Cortex of kidney (tissue), 1 donor: ENCODE results near the gene GALNT17.

Experiments
- DNase-seq: peaks from one replicate; lab custom pipeline; 2025; lab: John Stamatoyannopoulos, UW

Gene GALNT17

DNA sequence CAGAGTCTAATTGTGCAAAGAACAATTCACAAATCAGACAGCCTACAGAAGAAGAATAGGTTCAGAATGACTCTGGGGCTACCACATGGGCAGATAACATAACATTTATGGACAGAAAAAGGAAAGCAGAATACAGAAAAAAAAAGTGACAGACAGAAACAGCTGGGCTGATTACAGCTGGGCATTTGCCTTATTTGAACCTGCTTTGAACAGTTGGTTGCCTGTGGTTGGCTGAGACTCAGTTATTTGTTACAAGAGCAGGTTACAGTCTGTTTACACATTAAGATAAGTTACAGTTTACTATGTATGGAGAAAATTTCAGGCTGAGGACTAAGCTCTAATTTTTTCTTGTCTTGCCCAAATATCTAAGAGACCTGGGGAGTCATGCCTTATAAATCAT, 327.2 kb downstream of the GALNT17 start:
- no peak for DNase-seq

GRCh38 chr7:71461572-71461971, 329.6 kb downstream of the GALNT17 start:
- DNase-seq, result no peak

DNA sequence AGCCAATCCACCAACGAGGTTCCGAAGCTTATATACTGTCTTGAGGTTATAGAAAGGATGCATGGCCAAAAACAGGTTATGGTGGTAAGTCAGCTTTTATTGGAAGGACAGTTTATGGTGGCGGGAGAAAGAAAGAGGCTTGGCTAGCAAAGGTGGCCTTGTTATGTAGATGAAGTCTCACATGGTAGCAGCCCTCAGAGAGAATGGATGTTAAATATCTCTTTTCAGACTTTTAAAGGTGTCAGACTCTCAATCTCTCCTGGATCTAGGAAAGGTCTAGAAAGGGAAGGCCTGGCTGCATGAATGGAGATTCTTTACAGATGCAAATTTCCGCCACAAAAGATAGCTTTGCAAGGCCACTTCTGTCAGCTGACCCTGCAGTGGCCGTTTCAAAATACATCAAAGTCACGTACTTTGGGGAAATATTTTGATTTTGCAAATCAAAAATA, 333.8 kb downstream of the GALNT17 start:
- DNase-seq, result no peak

- DNase-seq, result no peak
Measured at GRCh38 chr7:71466448-71467145, 334.7 kb downstream of the GALNT17 start.

DNA sequence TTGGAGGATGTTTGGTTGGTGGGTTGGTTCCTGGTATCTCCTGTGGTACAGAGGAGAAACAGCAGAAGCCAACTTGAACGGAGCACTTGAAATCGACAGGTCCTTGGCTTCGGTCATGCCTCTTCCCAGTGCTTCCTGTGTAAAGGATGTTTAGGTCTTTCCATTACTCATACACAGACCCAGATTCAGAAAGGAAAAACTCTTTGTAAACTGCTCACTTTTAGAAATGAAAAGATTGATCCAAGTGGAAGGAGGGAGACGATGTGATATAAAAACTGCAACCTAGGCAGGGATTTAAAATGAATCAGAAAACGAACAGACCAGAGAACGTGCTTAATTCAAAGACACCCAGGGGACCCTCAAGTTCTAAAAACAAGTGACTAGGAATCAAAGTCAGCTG, 338.4 kb downstream of the GALNT17 start:
- no peak for DNase-seq

DNA sequence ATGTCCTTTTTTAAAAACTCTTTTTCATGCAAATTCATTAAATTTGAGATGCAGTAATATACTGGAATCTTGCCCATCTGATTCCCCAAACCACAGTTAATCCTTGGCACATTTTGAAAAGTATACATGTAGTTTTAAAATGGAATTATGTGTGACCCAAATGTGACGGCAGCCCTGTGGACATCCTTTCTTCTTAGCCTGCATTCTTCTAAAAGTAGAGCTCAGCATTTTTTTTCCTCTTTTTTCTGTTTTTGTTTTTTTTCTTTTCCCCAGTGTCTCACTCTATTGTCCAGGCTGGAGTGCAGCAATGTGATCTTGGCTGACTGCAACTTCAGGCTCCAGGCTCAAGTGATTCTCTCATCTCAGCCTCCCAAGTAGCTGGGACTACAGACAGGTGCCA, 338.9 kb downstream of the GALNT17 start:
- no peak for DNase-seq

DNA sequence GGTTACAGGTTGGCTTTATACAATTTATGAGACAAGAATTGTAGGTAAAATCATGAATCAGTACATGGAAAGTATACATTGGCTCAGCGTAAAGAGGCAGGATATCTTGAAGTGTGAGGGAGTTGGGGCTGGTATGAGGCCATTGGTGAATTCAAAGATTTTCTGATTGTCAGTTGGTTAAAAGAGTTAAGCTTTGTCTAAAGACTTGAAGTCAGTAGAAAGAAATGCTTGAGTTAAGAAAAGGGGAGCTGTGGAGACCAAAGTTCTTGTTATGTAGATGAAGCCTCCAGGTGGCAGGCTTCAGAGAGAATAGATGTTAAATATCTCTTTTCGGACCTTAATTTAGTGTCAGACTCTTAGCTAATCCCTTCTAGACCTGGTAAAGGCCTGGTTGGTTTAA, 341.0 kb downstream of the GALNT17 start:
- no peak for DNase-seq

GRCh38 chr7:71473366-71473967, 341.5 kb downstream of the GALNT17 start:
- no peak for DNase-seq

- no peak for DNase-seq
Measured at GRCh38 chr7:71477441-71477840, 345.5 kb downstream of the GALNT17 start.

DNA sequence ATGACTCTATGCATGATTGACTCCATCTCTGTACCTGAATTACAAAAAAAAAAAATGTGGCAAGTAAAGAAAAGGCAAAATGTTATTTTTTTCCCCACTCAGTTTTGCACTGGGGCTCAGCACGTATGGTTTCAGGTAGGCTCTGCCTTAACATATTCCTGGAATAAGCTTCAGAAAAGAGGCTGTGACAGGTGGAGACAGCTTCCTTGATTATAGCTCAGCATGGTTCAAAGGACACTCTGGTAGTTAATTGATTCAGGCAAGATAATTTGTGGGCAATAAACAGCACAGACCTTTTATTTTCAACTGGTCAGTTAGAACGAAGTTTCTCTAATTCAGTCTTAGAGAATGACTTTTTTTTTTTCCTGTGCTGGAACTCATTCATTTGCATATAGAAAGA, 347.3 kb downstream of the GALNT17 start:
- no peak for DNase-seq

- no peak for DNase-seq
Measured at GRCh38 chr7:71480791-71481190, 348.8 kb downstream of the GALNT17 start.

GRCh38 chr7:71482284-71482683, 350.3 kb downstream of the GALNT17 start:
- no peak for DNase-seq

DNA sequence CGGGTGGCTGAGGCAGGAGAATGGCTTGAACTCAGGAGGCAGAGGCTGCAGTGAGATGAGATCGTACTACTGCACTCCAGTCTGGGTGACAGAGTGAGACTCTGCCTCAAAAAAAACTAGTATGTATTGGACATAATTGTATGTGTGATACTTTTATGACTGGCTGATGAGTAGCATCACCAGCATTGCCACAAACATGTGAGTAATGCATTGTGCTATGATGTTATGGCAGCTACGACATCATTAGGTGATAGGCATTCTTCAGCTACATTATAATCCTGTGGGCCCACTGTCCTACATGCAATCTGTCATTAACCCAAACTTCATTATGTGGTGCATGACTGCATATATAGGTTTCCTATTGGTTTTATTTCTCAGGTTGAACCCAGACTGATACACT, 352.4 kb downstream of the GALNT17 start:
- no peak for DNase-seq

DNA sequence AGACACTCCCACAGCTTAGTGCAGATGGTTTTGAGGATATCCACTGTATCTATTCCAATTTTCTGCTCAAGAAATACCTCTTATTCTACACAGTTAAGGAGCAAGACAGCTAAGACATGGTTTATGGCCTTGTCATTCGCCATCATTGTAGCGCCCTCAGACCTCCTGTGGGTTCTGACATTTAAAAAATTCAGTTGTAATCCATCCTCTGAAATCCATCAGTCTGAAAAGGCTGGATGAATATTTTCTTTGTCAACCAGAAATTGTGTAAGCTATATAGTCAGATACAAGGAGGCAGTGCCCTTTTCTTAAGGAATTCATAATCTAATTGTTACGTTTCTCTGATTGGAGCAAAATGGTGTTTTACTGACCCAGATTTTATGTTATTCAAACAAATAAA, 353.6 kb downstream of the GALNT17 start:
- no peak for DNase-seq

- DNase-seq, result no peak
Measured at GRCh38 chr7:71486414-71486813, 354.5 kb downstream of the GALNT17 start.

GRCh38 chr7:71486856-71487628, 355.1 kb downstream of the GALNT17 start:
- no peak for DNase-seq

DNA sequence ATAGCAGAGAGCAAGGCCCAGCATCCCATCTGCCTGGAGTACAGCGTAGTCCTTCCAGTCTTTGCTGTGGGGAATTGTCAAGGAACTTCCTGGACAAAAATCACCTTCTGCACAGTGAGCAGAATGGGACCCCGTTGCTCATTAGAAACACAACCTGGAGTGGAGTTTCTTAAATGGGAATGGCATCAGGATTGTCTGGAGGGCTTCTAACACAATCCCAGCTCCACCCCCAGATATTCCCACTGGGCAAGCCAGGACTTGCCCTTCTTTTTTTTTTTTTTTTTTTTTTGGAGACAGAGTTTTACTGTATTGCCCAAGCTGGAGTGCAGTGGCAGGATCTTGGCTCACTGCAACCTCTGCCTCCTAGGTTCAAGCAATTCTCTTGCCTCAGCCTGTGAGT, 356.4 kb downstream of the GALNT17 start:
- DNase-seq, result no peak

DNA sequence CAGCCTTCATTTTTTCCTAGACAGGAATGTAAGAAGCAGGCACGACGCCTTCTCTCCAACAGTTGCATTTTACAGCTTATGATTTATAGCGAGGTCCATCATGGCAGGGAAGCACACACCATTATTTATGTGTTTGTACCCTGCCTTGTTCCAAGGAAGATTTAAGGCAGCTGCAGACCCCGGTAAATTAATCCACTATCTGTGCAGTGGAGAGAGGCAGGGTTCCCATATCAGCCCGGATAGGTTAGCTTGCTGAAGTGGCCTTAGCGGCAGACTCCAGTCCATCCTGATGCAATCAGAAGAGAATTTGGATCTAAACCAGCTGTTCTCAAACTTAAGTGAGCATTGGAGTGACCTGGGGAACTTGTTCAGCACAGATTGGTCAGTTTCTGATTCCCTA, 359.4 kb downstream of the GALNT17 start:
- no peak for DNase-seq

DNA sequence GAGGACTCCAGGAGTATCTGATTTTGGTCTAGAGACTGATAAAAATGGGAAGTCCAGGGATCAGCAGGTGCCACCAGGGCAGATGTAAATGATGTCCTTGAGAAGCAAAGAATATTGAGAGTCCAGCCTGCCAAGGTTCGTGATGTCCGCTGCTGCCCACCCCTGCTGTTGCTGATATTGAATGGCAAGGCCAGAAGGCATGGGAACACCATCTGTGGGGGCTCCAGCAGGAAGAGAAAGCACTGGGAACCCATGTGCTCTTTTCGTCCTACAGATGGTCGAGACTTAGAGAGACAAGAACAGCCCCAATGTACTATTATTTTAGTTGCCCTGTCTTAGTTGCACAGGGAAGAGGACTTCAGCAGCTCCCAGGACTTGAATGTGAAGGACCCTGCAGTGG, 363.9 kb downstream of the GALNT17 start:
- DNase-seq, result no peak

DNA sequence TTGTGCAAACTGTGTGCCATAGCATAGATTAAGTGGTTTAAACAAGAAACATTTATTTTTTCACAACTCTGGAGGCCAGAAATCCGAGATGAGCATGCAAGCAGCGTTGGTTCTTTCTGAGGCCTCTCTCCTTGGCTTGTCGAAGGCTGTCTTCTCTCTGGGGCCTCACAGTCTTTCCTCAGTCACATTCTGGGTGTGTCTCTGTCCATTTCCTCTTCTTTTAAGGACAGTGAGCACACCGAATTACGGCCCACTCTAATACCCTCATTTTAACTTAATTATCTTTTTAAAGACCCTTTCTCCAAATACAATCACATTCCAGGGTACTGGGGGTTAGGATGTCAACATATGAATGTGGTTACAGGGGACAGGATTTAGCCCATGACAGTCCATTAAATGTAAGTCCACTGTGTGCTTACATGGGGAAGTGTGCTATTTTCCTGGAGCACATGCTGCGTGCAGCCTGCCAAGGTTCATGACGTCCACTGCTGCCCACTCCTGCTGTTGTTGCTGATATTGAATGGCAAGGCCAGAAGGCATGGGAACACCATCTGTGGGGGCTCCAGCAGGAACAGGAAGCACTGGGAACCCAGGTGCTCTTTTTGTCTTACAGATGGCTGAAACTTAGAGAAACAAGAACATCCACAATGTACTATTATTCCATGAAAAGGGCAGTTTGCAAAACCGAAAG, 365.5 kb downstream of the GALNT17 start:
- DNase-seq, result no peak

GRCh38 chr7:71498381-71498780, 366.4 kb downstream of the GALNT17 start:
- no peak for DNase-seq

GRCh38 chr7:71504697-71505441, 372.9 kb downstream of the GALNT17 start:
- no peak for DNase-seq
